ENCODE measurements around the gene PTPRO.

The PTPRO gene

DNA sequence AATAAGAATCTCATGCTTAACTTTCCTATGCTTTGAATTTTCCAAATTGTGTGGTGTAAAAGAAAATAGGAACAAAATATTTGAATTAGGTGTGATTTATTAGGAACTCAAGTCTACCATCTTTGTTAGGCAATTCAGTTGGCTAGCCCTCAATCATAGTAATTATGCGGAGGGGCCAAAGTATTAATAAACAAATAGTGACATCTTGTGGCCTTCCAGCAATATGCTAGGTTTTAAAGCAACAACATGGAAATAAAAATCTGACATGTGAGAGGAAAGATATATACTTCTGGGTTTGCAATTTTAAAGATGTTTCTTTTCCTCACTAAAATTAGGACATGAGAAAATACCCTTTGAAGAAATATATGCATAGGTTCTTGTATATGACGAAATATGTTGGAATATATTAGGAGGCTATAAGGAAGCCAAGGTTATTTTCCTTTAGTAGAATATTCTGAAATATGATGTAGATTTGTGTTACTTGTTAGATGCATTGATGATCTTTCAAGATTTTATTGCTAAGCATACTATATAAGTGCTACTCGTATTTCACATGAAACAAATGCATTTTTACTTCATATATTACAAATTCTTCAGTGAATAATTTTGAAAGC is 200.4 kb downstream of the PTPRO start:
- DNase-seq (ENCODE audit: low read depth in 1 of 2, low spot score in 1 of 2): no peak

DNA sequence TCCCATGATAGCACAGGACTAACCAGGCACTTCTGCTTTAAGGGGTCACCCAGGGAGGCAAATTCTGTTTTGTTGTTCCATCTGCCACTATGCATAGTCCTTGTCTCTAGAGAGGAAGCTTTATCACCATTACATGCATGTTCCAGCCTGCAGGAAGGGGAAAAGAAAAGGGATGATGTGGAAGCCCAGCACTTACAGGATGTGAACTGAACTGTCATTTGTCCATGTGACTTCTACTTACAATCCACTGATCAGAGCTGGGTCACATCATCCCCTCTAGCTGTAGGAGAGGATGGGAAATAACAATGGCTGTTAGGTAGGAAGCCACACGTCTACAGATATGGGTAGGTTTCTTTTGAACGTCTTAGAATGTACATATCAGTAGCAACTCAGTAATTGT is 203.1 kb downstream of the PTPRO start:
- no peak for DNase-seq (ENCODE audit: low read depth in 1 of 2, low spot score in 1 of 2)

- no peak for DNase-seq (ENCODE audit: low read depth in 1 of 2, low spot score in 1 of 2)
These were observed 203.7 kb downstream of the PTPRO start for GRCh38 chr12:15526033-15526432.

GRCh38 chr12:15527201-15528080 is 205.1 kb downstream of the PTPRO start:
- DNase-seq (ENCODE audit: low read depth in 1 of 2, low spot score in 1 of 2): no peak

DNA sequence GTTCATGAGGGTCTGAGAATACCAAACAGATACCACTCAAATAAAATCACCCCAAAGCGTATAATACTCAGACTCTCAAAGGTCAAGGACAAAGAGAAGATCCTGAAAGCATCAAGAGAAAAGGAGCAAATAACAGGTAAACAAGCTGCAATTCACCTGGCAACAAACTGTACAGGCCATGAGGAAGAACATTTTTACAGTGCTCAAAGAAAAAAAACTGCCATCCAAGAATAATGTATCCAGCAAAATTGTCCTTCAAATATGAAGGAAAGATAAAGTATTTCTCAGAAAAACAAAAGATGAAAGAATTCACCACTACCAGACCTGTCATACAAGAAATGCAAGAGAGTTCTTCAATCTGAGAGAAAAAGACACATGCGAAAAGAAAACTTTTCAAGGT is 206.4 kb downstream of the PTPRO start:
- DNase-seq (ENCODE audit: low read depth in 1 of 2, low spot score in 1 of 2): no peak

GRCh38 chr12:15530361-15530760 is 208.1 kb downstream of the PTPRO start:
- no peak for DNase-seq (ENCODE audit: low read depth in 1 of 2, low spot score in 1 of 2)

DNA sequence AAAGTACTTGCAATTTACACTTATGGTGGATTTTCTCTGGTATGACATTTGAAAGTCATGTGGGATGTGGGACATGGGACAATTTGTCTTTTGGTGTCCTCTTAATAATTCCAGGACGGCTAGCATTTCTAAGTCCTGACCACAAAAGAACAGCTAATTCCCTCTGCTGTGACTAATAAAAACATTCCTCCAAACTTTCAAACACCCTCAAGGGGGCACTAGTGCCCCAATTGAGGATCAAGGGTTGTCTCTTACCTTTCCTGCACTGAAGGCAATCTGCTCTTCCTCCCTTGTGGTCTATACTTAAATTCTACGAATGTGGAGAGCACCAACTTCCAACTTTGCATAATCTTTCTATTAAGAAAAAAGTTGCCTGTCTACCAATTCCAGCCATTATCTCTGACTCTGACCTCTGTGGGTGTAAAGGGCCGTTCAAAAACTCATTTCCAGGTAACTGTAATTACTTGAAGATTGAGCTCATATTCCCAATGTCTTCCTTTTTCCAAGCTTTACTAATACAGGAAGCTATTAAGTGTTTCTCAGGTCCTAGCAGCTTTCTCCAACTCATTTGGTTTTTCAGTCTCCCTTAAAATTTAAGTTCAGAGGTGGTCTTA is 210.2 kb downstream of the PTPRO start:
- DNase-seq (ENCODE audit: low read depth in 1 of 2, low spot score in 1 of 2): peak in 1 of 2 donors; percentile 44

GRCh38 chr12:15534322-15534721 is 212.0 kb downstream of the PTPRO start:
- DNase-seq (ENCODE audit: low read depth in 1 of 2, low spot score in 1 of 2): peak in 1 of 2 donors; percentile 27

GRCh38 chr12:15534874-15535273 is 212.6 kb downstream of the PTPRO start:
- DNase-seq (ENCODE audit: low read depth in 1 of 2, low spot score in 1 of 2): no peak

GRCh38 chr12:15535352-15535781 is 213.1 kb downstream of the PTPRO start:
- DNase-seq (ENCODE audit: low read depth in 1 of 2, low spot score in 1 of 2): no peak

DNA sequence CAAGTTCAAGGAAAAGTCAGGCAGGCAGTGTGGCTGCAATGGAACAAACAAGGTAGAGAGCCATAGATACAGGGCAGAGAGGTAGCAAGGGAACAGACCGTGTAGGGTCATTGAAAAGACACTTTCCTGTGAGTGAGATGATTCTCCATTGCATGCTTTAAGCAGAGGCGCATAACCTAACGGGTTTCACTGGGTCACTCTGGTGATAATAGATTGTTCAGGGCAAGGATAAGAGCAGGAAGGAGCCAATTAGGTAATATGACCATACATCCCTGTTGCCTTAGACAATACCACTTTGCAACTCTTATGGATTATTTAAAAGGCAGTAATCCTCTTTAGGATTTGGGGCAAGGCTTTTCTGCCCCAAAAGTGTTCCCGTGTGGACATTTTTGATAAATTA is 214.1 kb downstream of the PTPRO start:
- DNase-seq (ENCODE audit: low read depth in 1 of 2, low spot score in 1 of 2): no peak

DNA sequence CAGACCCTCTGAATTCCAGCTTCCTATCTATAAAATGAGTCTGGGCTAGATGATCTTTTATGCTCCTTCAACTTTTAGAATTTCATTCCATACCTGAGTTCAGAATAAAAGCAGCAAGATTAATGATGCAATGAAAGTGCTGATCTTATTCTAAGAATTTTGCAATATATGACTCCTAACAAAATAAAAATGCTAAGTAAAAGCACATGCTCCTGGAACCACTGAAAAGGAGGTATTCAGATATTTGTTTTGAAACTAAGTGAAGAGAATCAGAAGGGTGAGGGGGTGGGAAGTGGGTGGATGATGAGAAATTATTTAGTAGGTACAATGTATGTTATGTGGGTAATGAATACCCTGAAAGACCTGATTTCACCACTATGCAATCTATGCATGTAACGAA is 216.6 kb downstream of the PTPRO start:
- no peak for DNase-seq (ENCODE audit: low read depth in 1 of 2, low spot score in 1 of 2)

DNA sequence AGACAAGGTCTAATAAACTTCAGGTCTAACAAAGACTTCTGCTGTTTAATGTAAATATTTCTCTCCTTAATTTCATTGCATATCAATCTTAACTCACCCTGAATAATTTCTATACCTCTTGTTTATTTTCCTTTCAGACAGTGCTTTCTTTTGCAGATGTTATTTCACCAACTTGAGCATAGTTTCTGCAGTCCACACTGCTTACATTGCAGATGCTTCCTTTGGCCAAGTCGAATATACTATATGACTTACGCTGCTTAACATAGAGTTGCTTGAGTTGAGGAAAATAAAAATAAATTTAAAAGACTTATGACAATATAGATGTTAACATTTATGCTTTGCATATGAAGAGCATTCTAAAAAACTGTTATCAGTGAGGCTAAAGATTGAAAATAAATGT is 217.7 kb downstream of the PTPRO start:
- no peak for DNase-seq (ENCODE audit: low read depth in 1 of 2, low spot score in 1 of 2)

DNA sequence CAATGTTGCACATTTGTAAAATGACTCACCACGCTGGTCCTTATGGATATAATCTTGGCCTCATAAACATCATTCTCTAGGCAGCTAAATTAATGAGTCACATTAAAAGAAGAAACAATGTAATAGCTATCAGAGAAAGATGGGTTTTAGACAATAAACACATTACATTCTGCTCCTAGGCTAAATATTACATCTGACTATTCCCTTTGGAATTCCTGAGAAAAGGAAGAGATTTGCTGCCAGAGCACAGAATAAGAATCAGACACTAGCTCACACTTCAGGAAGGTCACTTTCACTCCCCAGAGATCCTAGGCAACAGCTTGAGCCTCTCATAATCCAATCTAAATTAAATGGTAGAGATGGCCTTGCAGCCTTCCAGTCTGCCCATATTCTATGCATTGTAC is 218.2 kb downstream of the PTPRO start:
- DNase-seq (ENCODE audit: low read depth in 1 of 2, low spot score in 1 of 2): no peak

GRCh38 chr12:15541996-15542631 is 219.8 kb downstream of the PTPRO start:
- DNase-seq (ENCODE audit: low read depth in 1 of 2, low spot score in 1 of 2): no peak

DNA sequence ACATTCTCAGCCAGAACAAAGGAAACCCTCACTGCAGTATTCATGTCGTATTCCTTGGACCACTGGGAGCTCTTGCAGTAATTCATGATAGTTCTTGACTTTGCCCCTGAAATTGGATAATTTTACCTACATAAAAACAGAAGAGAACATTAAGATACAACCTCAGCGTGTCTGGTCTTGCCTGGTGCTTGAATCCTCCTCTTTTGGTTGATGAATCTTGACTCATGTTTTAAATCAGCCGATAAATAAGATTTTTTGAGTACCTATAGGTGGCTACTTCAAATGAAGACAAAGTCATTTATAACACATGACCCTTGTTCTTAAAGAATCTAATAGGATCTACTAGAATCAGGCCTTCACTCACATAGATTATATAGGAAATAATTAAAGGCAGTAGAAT is 221.0 kb downstream of the PTPRO start:
- no peak for DNase-seq (ENCODE audit: low read depth in 1 of 2, low spot score in 1 of 2)

GRCh38 chr12:15544589-15544988 is 222.3 kb downstream of the PTPRO start:
- no peak for DNase-seq (ENCODE audit: low read depth in 1 of 2, low spot score in 1 of 2)

- DNase-seq (ENCODE audit: low read depth in 1 of 2, low spot score in 1 of 2): no peak
These were observed 223.0 kb downstream of the PTPRO start for GRCh38 chr12:15545334-15545733.

- DNase-seq (ENCODE audit: low read depth in 1 of 2, low spot score in 1 of 2): peak in 1 of 2 donors; percentile 19
These were observed 223.9 kb downstream of the PTPRO start for GRCh38 chr12:15546102-15546701.

DNA sequence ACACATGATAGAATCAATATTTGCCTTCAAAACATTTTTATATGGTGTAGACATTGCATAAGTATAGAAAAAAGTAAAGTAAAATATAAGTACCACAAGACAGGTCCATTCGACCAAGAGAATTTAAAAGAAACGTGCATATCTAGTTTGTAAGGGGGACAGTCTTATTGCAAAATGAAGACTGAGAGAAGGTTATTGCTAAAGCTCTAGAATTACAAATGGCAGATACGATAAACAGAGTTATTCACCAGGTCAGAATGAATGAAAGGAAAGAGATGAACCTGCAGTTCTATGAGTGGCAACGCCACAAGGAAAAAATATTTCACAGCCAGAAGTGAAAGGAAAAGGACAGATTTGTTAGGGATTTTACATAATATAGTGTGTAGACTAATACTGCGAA is 224.8 kb downstream of the PTPRO start:
- DNase-seq (ENCODE audit: low read depth in 1 of 2, low spot score in 1 of 2): no peak

DNA sequence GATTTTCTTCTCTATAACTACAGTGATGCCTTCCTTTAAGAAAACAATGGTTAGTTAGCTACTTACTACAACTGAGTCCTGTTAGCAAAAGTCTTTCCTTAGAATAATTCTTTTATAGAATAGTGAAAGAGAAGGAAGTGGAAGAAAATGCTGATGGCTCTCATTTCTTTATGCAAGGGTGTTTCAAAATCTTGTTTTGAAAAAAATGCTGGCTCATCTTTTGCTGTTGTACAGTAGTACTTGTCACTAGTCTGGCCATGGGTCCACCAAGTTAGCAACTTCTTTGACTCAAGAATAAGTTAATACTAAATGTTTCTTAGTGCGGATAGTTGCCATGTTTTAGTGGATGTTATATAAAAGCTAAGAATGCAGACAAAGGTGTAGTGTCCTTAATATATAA is 225.4 kb downstream of the PTPRO start:
- DNase-seq (ENCODE audit: low read depth in 1 of 2, low spot score in 1 of 2): no peak

Measured in activated CD4-positive, alpha-beta T cell treated with anti-CD3 and anti-CD28 coated beads, Interleukin-2, amount 50 U/mL, for 24 hours (primary cell).